ENCODE measurements around the gene BPIFB2. TPM values are rescaled to one million over a fixed set of nuclear protein-coding genes. Genes with fewer than 3 reads are reported as not detected.
"Not testable (repeated sequence)": the region's sequence is repeated elsewhere in the genome, so short reads cannot be mapped to it uniquely, and the experiment has no call there.

Gene BPIFB2
- total RNA-seq, 4 donors from 2014 or later: not detected

GRCh38 chr20:32971703-32972161, 35.8 kb upstream of the BPIFB2 start:
- intact Hi-C loops (cut with DNase I; ENCODE audit: low total_unique reads): no loop called here
- H3K9me3 ChIP-seq: no peaks in the 10 kb centered on the region
- no peaks in the 10 kb centered on the region for H3K4me1 ChIP-seq
- H3K27me3 ChIP-seq: no peaks in the 10 kb centered on the region
- no peaks in the 10 kb centered on the region for H3K36me3 ChIP-seq
- H3K4me3 ChIP-seq: no peak overlapping the region
- no peak for DNase-seq
- no peak overlapping the region for H3K27ac ChIP-seq
- TF ChIP-seq CTCF (IDR thresholded peaks at IDR 0.05) (no peak), POLR2A (IDR thresholded peaks at IDR 0.05) (no peak)

GRCh38 chr20:32972181-32973076, 35.1 kb upstream of the BPIFB2 start:
- no peaks in the 10 kb centered on the region for H3K4me1 ChIP-seq
- no peaks in the 10 kb centered on the region for H3K36me3 ChIP-seq
- TF ChIP-seq POLR2A (IDR thresholded peaks at IDR 0.05) (no peak), CTCF (IDR thresholded peaks at IDR 0.05) (no peak)
- H3K27ac ChIP-seq: no peak overlapping the region
- H3K27me3 ChIP-seq: no peaks in the 10 kb centered on the region
- no peaks in the 10 kb centered on the region for H3K9me3 ChIP-seq
- intact Hi-C loops (cut with DNase I; ENCODE audit: low total_unique reads): no loop called here
- DNase-seq: no peak
- H3K4me3 ChIP-seq: no peak overlapping the region

- no peak for DNase-seq
- intact Hi-C loops (cut with DNase I; ENCODE audit: low total_unique reads): no loop called here
- Histone ChIP-seq H3K27ac (no peak overlapping the region), H3K9me3 (no peaks in the 10 kb centered on the region), H3K4me3 (no peak overlapping the region), H3K27me3 (no peaks in the 10 kb centered on the region), H3K36me3 (no peaks in the 10 kb centered on the region), H3K4me1 (no peaks in the 10 kb centered on the region)
- TF ChIP-seq CTCF (IDR thresholded peaks at IDR 0.05): no peak
- TF ChIP-seq POLR2A (IDR thresholded peaks at IDR 0.05): no peak
Observed at GRCh38 chr20:32973077-32973717, 34.3 kb upstream of the BPIFB2 start.

GRCh38 chr20:32974204-32975064, 33.1 kb upstream of the BPIFB2 start:
- H3K4me1 ChIP-seq; H3K4me3 ChIP-seq; H3K27me3 ChIP-seq; H3K27ac ChIP-seq; H3K9me3 ChIP-seq; H3K36me3 ChIP-seq; DNase-seq; intact Hi-C loops (cut with DNase I; ENCODE audit: low total_unique reads): not testable (repeated sequence)

- H3K27ac ChIP-seq; intact Hi-C loops (cut with DNase I; ENCODE audit: low total_unique reads); H3K9me3 ChIP-seq; DNase-seq; H3K36me3 ChIP-seq; H3K4me3 ChIP-seq; H3K27me3 ChIP-seq; H3K4me1 ChIP-seq: not testable (repeated sequence)
Observed at GRCh38 chr20:32975121-32975520, 32.4 kb upstream of the BPIFB2 start.
